HG03469 (cell line): ENCODE measurements around the gene PLA2G10.
A peak's percentile ranks its signal among the peaks of the same experiment; 100 is the strongest.
"Not testable (repeated sequence)": the region's sequence is repeated elsewhere in the genome, so short reads cannot be mapped to it uniquely, and the experiment has no call there.

Experiments
- ATAC-seq: cut with Tn5 transposase; IDR thresholded peaks from one replicate; pipeline ENCODE4 v1.9.1; 2021; ENCODE audit warnings: mild to moderate bottlenecking, moderate library complexity, moderate number of reproducible peaks; ENCODE audit not compliant: unreplicated experiment

PLA2G10 gene, protein sequence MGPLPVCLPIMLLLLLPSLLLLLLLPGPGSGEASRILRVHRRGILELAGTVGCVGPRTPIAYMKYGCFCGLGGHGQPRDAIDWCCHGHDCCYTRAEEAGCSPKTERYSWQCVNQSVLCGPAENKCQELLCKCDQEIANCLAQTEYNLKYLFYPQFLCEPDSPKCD

DNA sequence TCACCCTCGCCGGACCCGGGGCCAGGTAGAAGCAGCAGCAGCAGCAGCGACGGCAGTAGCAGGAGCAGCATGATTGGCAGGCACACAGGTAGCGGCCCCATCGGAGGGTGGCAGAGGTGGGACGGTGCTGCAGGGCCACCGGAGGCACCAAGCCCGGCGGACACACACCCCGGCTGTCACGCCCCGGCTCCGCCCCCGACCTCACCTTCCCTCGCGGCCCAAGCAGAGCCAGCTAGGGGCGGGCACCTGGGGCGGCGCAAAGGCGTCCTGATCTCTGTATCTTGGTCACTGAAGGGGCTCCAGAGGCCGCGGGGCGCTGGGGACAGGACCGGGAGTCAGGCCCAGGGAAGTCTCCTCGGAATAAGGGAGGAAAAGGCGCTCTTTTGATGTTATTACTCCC, at the start of gene PLA2G10:
Gene PLA2G10, minus strand, starts transcription at position 180 of the 400 bp plus-strand sequence. Its CDS starts 79 bp downstream, at position 101.
- not testable (repeated sequence) for ATAC-seq

DNA sequence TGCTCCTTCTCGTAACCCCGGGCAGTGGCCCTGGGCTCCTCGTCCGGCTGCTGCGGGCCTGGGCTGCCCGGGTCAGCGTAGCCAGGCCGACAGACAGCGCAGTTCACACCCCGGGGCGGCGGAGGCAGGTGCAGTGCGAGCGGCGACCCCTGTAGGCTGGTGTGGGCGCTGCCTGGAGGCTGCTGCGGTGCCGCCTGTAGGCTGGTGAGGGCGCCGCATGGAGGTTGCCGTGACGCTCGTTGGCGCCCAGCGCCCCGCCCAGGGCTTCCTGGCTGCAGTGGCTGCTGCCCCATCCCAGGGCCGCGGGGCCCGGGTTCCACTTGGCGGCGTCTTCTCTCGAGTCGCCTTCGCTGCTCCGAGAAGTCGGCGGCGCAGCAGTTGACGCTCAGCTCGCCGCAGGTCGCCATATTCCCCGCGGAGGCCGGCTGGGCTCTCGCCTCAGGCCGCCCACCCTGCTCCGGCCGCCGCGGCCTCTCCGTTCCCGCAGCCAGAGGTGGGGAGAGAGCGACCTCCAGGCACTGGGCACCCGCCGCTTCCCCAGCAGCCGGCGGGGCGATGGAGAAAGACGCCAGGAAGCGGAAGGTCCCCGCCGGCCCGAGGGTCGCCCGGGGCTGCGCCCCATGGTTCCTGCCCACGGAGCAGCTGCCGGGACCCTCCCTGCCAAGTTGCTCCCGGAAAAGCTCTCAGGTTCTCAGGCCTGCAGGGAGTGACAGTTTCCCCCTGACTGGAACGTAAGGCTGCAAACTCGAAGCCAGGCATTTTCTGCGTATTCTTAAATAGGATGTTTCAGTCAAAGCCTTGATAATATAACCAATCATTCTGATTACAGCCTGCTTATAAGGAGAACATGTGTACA, 48.4 kb upstream of the PLA2G10 start, which contains the start of gene NPIPA2:
Gene NPIPA2, plus strand, starts transcription at position 261 of the 856 bp plus-strand sequence. CDS start 5,533 bp downstream, outside the sequence.
- peak; percentile 92 for ATAC-seq

DNA sequence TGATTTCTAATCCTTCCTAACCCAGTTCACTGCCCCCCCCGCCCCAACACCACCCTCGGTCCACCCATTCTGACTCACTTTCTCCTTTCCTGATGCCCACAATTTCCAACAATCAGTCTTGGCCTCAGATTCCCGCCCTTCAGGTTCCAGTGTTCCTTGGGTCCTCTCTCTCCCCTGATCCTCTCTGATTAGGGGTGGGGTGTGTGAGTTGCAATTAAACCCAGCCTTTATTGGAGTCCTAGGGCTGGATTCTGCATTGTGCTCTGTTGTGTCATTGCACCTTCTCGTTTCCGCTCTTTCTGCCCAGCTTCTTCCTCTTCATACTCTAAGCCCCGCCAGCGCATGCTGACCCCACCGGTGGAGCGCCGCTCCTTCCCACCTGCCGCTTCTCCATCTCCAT, 47.7 kb upstream of the PLA2G10 start:
- ATAC-seq, result not testable (repeated sequence)

DNA sequence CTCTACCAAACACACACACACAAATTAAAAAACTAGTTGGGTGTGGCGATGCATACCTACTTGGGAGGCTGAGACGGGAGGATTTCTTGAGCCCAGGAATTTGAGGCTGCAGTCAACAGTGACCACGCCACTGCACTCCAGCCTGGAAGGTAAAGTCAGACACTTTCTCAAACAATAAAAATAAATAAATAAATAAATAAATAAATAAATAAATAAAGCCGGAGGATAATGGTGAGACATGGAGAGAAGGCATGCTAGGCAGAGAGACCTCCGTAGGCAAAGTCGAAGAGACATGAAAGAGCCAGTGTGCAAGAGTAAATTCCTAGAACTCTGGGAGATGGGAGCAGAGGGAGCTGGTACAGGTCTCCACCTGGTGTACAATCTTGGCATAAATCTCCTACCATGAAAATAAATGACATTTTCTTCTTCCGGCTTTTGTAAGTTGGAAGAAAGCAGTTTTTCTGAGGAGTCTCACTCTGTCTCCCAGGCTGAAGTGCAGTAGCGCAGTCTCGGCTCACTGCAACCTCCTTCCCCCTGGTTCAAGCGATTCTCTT, 46.8 kb upstream of the PLA2G10 start:
- ATAC-seq, result not testable (repeated sequence)

DNA sequence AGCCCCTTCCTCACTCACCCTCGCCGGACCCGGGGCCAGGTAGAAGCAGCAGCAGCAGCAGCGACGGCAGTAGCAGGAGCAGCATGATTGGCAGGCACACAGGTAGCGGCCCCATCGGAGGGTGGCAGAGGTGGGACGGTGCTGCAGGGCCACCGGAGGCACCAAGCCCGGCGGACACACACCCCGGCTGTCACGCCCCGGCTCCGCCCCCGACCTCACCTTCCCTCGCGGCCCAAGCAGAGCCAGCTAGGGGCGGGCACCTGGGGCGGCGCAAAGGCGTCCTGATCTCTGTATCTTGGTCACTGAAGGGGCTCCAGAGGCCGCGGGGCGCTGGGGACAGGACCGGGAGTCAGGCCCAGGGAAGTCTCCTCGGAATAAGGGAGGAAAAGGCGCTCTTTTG, 39.1 kb upstream of the PLA2G10 start:
- ATAC-seq, result not testable (repeated sequence)

DNA sequence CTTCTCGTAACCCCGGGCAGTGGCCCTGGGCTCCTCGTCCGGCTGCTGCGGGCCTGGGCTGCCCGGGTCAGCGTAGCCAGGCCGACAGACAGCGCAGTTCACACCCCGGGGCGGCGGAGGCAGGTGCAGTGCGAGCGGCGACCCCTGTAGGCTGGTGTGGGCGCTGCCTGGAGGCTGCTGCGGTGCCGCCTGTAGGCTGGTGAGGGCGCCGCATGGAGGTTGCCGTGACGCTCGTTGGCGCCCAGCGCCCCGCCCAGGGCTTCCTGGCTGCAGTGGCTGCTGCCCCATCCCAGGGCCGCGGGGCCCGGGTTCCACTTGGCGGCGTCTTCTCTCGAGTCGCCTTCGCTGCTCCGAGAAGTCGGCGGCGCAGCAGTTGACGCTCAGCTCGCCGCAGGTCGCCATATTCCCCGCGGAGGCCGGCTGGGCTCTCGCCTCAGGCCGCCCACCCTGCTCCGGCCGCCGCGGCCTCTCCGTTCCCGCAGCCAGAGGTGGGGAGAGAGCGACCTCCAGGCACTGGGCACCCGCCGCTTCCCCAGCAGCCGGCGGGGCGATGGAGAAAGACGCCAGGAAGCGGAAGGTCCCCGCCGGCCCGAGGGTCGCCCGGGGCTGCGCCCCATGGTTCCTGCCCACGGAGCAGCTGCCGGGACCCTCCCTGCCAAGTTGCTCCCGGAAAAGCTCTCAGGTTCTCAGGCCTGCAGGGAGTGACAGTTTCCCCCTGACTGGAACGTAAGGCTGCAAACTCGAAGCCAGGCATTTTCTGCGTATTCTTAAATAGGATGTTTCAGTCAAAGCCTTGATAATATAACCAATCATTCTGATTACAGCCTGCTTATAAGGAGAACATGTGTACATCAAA, 9.3 kb upstream of the PLA2G10 start, which contains the start of gene NPIPA3:
Gene NPIPA3, plus strand, starts transcription at position 256 of the 856 bp plus-strand sequence. CDS start 5,533 bp downstream, outside the sequence.
- peak; percentile 96 for ATAC-seq

DNA sequence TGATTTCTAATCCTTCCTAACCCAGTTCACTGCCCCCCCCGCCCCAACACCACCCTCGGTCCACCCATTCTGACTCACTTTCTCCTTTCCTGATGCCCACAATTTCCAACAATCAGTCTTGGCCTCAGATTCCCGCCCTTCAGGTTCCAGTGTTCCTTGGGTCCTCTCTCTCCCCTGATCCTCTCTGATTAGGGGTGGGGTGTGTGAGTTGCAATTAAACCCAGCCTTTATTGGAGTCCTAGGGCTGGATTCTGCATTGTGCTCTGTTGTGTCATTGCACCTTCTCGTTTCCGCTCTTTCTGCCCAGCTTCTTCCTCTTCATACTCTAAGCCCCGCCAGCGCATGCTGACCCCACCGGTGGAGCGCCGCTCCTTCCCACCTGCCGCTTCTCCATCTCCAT, 8.6 kb upstream of the PLA2G10 start:
- ATAC-seq, result not testable (repeated sequence)

DNA sequence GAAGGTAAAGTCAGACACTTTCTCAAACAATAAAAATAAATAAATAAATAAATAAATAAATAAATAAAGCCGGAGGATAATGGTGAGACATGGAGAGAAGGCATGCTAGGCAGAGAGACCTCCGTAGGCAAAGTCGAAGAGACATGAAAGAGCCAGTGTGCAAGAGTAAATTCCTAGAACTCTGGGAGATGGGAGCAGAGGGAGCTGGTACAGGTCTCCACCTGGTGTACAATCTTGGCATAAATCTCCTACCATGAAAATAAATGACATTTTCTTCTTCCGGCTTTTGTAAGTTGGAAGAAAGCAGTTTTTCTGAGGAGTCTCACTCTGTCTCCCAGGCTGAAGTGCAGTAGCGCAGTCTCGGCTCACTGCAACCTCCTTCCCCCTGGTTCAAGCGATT, 7.8 kb upstream of the PLA2G10 start:
- ATAC-seq, result not testable (repeated sequence)

DNA sequence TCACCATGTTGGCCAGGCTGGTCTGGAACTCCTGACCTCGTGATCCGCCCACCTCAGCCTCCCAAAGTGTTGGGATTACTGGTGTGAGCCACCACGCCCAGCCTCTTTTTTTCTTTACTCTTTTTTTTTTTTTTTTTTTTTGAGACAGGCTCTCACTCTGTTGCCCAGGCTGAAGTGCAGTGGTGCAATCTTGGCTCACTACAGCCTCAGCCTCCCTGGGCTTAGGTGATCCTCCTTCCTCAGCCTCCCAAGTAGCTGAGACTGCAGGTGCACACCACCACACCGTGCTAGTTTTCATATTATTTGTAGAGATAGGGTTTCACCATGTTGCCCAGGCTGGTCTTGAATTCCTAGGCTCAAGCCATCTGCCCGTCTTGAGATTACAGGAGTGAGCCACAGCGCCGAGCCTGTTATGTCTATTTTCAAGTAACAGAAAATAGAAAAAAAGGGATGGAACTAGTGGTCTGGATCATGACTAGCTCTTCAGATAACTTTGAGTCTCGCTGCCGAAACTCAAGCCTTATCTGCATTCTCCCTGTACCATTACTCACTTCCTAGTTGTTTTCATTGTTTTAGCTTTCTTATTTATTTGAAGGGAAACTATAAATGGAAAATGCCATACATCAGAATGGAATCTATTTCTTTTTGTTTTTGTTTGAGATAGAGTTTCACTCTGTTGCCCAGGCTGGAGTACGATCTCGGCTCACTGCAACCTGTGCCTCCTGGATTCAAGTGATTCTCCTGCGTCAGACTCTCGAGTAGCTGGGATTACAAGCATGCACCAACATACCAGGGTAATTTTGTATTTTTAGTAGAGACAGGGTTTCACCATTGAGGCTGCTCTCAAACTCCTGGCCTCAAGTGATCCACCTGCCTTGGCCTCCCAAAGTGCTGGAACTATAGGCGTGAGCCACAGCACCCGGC, 8.0 kb downstream of the PLA2G10 start:
- ATAC-seq, result not testable (repeated sequence)

DNA sequence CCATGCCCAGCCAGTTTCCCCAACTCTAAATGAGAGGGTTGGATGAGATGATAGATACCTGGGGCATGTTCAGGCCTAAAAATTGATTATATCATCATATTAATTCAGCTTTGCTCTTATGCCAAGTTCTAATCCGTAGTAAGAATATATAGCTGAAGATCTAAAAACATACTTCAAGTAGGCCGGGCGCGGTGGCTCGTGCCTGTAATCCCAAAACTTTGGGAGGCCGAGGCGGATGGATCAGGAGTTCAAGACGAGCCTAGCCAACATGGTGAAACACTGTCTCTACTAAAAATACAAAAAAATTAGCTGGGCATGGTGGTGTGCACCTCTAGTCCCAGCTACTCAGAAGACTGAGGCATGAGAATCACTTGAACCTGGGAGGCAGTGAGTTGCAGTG, 12.0 kb downstream of the PLA2G10 start:
- ATAC-seq, result no peak

DNA sequence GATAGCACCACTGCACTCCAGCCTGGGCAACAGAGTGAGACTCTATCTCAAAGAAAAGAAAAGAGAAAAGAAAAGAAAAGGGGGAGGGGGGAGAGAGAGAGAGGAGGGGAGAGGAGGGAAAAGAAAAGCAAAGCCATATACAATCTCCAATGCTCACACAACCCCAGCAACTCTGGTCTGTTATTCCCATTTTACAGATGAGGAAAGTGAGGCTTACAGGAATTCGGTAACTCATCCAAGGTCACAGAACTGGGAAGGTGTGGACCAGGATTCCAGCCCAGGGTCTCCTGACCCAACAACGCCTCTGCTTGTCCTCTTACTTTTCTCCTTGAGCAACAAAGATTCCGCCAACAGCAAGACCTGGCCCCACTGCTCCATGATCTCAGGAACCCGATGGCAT, 13.0 kb downstream of the PLA2G10 start:
- ATAC-seq, result no peak

DNA sequence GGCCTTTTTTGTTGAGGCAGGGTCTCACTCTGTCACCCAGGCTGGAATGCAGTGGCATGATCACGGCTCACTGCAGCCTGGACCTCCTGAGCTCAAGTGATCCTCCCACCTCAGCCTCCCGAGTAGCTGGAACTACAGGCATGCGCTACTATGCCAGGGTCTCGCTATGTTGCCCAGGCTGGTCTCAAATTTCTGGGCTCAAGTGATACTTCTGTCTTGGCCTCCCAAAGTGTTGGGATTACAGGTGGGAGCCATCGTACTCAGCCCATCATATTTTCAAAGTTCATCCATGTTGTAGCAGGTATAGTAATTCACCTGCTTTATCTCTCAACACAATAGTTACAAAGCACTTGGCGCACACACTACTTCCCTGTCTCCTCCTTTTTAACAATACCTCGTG, 13.7 kb downstream of the PLA2G10 start:
- ATAC-seq, result not testable (repeated sequence)

DNA sequence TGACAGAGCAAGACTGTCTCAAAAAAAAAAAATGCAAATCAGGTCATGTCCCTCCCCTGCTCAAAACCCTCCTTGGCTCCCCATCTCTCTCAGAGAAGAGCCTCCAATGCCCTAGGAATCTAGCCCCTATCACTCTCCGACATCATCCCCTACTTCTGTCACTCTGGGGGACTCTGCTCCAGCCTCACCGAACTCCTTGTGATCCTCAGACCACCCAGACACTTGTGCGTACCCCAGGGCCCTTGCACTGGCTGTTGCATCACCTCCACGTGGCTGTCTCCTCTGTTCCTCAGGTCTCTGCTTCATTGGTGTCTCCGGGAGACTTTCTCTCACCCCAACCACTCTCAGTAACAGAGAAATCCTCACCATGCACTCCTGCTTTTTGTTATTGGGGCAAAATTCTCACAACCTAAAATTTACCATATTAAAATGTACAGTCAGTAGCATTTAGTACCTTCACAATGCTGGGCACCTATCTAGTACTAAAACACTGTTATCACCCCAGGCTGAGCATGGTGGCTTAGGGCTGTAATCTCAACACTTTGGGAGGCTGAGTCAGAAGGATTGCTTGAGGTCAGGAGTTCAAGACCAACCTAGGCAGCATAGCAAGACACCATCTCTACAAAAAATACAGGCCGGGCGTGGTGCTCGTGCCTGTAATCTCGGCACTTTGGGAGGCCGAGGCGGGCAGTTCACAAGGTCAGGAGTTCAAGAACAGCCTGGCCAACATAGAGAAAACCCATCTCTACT, 15.2 kb downstream of the PLA2G10 start:
- no peak for ATAC-seq

DNA sequence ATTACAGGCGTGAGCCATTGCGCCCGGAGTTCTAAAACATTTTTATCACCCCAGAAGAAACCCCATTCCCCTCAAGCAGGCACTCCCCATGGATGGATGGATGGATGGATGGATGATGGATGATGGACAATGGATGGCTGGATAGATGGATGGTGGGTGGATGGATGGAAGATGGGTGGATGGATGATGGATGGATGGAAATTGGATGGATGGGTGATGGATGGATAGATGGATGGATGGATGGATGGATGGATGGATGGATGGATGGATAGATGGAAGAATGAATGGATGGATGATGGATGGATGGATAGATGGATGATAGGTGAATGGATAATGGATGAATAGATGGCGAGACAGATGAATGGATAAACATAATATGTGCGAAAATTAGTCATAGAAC, 16.5 kb downstream of the PLA2G10 start:
- ATAC-seq, result no peak

DNA sequence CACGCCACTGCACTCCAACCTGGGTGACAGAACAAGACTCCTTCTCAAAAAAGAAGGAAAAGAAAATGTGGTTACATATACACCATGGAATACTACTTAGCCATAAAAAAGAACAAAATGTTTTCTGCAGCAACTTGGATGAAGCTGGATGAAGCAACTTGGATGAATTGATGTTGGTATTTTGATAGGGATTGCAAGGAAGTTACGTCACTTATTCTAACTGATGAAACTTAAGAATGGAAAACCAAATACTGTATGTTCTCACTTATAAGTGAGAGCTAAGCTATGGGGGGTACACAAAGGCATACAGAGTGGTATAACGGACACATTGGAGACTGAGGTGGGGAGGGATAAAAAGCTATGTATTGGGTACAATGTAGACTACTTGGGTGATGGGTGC, 17.5 kb downstream of the PLA2G10 start:
- ATAC-seq, result no peak

DNA sequence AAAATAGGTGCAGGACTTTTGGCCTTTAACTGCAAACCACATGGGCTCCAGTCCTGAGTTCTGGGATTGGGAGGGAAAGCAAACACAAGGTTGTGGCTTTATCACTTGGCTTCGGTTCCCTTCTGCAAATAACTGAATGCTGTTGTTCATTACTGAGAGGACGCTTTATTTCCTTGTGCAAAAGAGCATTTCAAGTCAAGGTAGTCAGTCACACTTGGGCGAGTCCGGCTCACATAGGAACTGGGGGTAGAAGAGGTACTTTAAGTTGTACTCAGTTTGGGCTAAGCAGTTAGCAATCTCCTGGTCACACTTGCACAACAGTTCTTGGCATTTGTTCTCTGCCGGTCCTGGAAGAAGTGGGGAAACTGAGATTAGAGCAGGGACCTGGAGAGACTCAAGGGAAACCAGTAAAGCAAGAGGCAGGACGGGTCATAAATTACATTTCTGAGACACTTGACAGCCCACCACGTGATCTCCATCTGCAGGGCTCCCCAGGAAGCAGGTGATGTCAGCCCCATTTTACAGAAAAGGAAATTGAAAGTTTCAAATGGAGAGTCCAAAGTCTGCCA, 21.6 kb downstream of the PLA2G10 start:
- ATAC-seq, result no peak

DNA sequence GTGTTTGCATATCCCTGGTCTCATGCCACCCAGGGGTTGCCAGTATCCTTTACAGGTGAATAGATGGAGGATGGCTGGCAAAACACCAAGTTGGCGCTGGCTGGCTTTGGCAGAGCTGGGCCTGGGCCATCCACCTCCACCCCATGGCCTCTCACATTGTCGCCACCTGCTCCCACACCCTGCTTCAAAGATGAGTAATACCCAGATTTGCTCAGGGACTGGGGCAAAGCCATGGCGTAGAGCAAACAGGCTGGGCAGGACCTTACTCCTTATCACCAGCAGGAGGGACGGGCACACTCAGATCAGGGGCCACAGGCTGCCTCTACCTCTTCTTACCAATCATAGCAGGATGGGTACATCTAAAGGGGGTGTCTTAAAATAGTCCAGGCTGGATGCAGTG, 24.3 kb downstream of the PLA2G10 start:
- ATAC-seq, result no peak

DNA sequence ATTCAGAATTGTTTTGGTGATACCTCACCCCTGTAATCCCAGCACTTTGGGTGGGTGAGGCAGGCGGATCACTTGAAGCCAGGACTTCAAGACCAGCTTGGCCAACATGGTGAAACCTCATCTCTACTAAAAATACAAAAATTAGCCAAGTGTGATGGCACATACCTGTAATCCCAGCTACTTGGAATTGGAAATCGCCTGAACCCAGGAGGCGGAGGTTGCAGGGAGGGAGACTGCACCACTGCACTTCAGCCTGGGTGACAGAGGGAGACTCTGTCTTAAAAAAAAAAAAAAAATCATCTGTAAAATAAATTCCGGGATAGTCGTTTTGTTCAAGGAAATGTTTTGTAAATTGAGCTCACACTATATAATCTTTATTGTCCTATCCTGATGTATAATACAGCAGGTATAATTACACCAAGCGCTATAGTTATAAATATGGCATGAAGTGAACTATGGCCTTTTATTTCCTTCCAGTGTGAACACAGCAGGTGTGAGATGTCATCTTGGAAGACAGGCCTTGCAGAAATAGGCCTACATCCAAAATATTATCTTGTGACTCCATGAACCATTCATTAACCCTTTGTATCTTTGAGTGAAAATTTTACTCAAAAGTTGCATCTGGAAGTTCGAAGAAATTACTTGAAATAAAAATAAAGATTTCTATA, 25.4 kb downstream of the PLA2G10 start:
- ATAC-seq, result no peak
